ENCODE data around the gene EPS8.
A peak's percentile ranks its signal among the peaks of the same experiment; 100 is the strongest.

The EPS8 gene

DNA sequence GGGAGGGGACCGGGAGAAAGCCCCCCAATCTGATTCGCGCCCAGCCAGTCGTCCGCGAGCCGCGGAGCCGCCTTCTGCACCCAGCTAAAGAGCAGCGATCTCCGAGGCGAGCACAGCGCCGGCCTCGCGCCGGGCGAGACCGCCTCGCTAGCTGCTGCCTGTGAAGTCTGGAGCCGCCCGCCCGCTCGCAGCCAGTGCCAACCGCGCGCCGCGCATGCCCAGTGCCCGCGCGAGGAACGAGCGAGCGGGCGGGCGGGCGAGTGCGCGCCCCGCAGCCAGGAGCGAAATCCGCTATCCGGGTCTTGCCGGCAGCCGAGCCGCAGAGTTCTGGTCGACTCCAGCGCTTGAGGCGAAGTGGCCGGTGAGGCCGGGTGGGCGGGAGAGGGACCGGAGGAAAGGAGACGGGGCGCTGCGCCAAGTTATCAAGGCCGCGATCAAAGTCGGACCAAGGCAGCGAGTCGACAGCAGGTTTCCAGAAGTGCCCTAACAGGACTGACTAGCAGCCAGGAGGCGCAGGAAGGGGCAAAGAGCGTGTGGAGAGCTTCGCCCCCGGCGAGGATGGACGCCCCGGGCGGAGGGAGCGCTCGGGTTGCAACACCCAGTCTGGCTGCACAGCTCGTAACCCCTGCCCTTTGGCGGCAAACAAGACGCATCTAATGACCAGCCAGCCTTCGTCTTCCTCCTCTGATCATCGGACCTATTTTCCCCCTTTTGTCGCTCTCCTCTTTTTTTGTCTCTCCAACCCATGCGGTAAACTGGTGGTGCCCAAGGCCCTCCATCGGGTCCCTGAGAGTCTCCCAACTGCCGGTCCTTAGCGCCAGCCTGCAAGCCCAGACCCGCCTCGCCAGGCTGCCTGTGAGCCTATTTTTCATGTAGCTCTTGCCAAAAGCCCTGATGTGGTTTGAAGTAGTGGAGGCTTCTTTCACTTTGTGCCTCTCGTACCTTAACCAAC lies at the start of gene EPS8:
Gene EPS8, minus strand, starts transcription at position 169 of the 952 bp plus-strand sequence. CDS start 106,437 bp downstream, outside the sequence.
- peak; percentile 89 for DNase-seq (ENCODE audit: low spot score)

GRCh38 chr12:15837141-15837790 lies 48.1 kb upstream of the EPS8 start:
- DNase-seq (ENCODE audit: low spot score), result no peak

DNA sequence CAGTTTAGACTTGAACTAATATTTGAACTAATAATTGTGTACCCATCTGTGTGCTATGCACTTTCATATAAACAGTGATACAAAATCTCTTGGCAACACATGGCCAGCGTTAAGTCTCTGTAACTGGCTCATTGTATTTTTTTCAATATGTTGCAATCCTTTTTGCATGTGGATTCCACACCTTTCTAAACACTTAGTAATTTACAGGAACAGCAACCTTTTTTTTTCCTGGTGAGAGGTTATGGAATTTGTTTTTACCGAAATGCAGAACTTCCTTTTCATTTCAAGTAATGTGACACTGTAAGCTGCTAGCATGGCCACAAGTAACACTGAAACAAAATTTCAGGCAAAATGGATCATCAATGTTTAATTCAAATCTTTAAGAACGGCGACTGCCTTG lies 45.4 kb upstream of the EPS8 start:
- no peak for DNase-seq (ENCODE audit: low spot score)

DNA sequence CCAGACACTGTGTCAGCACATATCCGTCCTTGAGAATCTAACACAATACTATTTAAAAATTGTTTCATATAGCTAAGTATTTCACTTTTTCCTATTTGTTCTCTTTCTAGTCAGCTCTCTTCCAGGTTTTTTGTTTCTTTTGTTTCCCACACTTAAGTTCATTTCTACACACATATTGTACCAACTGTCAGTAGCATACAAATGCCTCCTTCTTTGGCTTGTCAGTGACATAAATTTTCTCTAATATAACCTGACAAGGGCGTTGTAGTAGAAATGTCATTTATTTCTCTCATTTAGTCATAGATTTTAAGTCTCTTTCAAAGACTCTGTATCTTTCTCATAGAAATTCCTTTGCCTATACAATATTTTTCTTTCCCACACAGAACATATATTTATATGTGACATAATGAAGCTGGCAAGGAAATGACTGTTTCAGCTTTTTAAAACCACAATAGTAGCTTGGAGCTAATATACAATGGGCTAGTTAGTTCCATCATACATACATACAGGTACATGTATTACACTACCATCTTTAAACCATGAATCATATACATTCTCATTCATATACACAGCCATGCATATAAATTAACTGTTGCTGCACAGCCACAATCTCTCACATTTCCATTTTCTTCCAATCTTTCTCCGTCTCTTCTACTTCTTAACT lies 42.3 kb upstream of the EPS8 start:
- no peak for DNase-seq (ENCODE audit: low spot score)

- DNase-seq (ENCODE audit: low spot score), result no peak
Observed at GRCh38 chr12:15830538-15830937, 41.4 kb upstream of the EPS8 start.

GRCh38 chr12:15829949-15830348 lies 40.8 kb upstream of the EPS8 start:
- no peak for DNase-seq (ENCODE audit: low spot score)

GRCh38 chr12:15829255-15829654 lies 40.1 kb upstream of the EPS8 start:
- DNase-seq (ENCODE audit: low spot score), result no peak

GRCh38 chr12:15827136-15827535 lies 37.9 kb upstream of the EPS8 start:
- no peak for DNase-seq (ENCODE audit: low spot score)

DNA sequence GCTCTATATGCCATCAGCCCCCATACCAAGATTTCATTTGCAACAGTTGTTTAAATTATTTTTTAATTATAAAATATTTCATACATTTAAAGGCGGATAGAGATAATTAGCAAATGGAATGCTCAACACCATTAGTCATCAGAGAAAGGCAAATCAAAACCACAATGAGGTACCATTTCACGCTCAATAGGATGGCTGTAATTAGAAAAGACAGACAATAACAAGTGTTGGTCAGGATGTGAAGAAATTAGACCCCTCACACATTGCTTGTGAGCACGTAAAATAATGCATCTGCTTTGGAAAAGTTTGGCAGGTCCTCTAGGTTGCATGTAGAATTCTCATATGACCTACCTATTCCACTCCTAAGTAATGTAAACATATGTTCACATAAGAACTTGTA lies 35.3 kb upstream of the EPS8 start:
- DNase-seq (ENCODE audit: low spot score), result no peak

DNA sequence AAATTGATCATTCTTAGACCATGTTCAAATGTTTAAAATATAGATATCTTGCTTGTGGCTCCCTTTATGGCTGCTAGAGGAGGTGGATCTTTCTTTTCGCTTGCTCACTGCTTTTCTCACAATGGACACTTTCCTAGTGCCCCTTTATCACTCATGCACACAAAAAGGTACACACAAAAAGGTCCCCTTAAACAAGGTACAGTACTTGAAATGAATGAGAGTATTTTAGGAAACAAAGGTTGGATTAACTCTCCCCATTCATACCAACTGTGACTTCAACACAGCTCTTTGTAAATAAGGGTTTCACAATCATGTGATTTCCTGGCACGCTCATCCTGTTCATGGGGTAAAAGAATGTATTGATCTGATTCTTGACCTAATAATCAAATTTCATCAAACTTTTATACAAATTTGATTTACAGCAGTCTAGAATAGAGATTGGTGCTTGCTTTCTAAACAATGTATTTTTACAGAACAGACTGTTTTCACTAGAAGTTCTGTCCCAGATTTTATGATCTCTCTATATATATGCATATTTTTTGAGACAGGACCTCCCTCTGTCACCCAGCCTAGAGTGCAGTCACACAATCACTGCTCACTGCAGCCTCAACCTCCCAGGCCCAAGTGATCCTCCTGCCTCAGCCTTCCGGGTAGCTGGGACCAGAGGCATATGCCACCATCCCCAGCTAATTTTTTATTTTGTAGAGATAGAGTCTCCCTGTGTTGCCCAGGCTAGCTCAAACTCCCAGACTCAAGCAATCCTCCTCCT lies 34.4 kb upstream of the EPS8 start:
- DNase-seq (ENCODE audit: low spot score), result no peak

GRCh38 chr12:15819644-15820437 lies 30.7 kb upstream of the EPS8 start:
- DNase-seq (ENCODE audit: low spot score), result no peak

GRCh38 chr12:15818418-15818817 lies 29.2 kb upstream of the EPS8 start:
- no peak for DNase-seq (ENCODE audit: low spot score)

DNA sequence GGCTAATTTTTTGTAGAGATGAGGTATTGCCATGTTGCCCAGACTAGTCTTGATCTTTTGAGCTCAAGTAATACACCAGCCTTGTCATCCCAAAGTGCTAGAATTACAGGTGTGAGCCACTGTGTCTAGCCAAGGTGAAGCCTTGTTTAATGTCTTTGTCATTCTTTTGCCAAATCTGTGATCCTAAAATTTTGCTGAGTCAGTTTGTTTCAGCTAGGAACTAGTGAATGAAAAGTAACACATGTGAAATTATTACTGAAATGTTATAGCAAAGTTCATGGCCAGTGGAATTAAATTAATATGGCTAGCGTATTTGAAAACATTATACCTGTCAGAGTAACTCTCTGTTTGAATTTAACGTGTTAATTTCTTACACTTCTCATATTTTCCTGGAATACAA lies 26.5 kb upstream of the EPS8 start:
- no peak for DNase-seq (ENCODE audit: low spot score)

DNA sequence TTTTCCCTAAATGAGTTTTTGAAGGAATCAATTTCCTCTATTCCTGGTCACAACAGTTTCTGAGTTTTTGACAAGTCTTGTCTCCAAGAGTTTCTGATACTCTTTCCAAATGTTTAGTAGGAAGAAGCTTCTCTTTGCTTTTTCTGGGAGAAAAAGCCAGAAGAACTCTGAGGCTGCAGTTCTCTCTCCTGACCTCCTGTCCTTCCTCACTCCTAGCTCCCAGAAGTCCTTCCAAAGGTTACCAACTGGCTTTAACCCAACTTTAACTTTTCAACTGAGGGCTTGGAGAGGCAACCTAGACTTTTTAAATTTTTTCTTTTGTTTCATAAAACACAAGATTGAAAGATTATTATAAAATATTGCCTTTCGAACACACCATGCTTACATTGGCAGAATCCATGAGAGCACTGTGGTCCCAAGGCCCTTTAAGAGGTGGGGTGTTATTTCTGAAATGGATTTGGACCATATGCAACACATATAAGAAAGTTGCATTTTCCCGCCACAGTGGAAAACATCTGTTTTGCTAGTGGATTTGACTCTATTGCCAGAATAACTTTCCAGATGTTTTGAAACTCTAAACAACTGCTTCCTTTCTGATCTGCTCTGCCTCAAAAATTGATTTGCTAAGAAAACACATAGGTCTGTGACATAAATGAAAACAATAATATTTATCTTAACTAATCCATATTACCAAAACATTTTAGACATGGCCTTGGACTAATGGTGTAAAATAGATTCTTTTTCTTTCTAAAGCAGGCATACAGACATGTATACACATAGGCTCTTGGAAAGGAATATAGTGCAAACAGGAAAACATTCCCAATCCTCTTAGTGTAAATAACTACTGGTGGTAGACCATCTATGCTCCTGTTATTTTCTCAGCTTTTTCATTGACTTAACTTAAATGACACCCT lies 22.3 kb upstream of the EPS8 start:
- no peak for DNase-seq (ENCODE audit: low spot score)

DNA sequence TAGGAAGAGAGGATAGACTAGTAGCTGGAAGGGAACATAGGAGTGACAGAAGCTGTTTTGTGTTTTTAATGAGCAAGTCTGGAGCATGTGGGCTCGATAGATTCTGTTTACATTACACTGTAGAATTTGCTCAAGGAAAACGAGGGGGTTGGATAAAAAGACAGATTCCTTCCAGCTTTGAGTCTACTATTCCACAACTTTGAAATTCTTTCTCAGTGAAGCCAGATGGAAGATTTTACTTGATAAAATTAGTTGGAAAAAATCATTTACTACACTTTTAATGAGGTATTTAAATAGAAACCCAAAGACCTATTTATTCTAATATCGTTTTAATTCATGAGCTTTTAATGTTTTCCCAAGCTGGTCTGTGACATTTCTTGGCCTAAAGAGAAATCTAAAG lies 19.5 kb upstream of the EPS8 start:
- no peak for DNase-seq (ENCODE audit: low spot score)

DNA sequence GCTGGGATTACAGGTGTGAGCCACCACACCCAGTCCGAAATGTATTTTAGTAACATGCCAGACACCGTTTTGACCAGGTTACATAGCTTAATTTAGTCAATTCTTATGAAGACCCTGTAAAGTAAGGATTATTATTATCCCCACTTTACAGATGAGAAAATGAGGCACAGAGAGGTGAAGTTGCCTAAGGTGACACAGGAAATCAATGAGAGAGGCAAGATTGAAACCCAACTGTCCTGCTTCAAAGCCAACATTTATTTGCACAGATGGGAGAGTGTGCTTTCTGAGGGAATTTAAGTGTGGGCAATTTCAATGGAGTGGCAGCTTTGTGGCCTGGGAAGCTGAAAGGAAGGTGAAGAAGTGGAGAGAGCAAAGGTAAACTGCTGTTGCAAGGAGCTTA lies 19.1 kb upstream of the EPS8 start:
- DNase-seq (ENCODE audit: low spot score), result no peak

DNA sequence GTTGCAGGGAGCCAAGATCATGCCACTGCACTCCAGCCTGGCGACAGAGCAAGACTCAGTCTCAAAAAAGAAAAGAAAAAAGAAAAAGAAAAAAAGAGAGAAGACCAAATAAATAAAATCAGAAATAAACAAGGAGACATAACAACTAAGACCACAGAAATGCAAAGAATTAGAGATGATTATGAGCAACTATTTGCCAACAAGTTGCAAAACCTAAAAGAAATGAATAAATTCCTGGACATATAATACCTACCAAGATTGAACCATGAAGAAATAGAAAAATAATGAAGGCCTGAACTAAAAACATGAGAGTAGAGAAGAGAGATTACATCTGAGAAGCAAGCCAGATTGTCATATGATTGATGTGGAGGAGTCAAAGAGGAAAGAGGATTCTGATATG lies 17.6 kb upstream of the EPS8 start:
- no peak for DNase-seq (ENCODE audit: low spot score)

DNA sequence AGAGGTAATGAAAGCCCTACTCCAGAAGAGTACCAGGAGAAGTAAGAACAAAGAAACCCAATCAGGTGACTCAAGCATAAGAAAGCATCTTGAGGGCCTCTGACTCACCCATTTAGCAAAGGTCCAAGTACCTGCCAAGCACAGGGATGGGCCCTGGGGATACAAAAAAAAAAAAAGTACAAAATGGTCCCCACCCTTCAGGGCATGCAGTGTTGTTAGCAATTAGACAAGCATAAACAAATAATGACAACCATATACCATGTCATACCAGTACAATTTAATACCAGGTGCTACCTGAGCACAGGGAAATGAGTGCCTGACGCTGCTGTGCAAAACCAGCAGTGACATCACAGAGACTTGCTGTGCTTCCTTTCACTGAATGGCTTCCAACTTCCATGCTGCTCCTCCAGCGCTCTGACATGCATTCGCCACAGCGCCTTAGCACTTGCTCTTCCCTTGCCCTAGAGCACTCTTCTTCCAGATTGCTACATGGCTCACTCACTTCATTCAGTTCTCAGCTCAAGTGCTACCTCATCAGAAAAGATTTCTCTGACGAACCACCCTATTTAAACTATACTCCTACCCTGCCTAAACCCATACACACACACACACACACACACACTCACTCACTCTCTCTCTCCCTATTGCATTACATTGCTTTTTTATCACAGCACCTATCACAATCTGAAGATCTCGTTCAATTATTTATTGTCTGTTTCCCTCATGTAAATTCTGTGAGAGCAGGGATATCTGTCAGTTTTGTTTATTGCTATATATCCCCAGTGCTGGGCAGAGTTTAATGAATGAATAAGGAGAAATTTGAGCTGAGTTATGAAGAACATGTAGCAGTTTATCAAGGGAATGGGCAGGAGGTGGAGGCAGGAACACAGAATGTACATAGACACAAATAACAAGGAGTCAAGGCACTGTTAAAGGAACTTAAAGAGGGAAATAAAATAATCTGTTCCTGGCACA lies 12.9 kb upstream of the EPS8 start:
- no peak for DNase-seq (ENCODE audit: low spot score)

DNA sequence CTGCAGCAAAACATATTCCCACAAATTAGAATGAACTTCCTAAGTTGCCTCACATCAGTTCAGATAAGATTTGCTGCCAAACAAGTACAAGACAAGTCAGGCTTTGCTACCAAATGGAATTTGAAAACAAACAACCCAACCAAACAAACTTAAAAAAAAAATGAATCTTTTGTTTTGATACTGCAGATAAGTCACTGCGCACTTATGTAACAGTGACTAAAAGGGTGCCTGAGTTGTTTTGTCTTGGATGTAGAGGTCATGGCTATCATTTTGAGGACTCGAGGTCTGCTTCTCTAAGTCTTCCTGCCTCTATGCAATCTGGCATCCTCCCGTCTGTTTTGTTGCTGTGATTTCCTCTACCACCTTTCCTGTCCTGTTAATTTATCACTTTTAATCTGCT lies 11.1 kb upstream of the EPS8 start:
- DNase-seq (ENCODE audit: low spot score), result no peak
